ENCODE results near the gene EPS15. TPM values are rescaled to one million over a fixed set of nuclear protein-coding genes. Genes with fewer than 3 reads are reported as not detected.

The EPS15 gene
- total and polyA plus RNA-seq, 9 of the 15 experiments (the other 6 are each of a cell fraction or from before 2014, with no cell fraction given): 23.1 to 69.0 (median 41.7) TPM

DNA sequence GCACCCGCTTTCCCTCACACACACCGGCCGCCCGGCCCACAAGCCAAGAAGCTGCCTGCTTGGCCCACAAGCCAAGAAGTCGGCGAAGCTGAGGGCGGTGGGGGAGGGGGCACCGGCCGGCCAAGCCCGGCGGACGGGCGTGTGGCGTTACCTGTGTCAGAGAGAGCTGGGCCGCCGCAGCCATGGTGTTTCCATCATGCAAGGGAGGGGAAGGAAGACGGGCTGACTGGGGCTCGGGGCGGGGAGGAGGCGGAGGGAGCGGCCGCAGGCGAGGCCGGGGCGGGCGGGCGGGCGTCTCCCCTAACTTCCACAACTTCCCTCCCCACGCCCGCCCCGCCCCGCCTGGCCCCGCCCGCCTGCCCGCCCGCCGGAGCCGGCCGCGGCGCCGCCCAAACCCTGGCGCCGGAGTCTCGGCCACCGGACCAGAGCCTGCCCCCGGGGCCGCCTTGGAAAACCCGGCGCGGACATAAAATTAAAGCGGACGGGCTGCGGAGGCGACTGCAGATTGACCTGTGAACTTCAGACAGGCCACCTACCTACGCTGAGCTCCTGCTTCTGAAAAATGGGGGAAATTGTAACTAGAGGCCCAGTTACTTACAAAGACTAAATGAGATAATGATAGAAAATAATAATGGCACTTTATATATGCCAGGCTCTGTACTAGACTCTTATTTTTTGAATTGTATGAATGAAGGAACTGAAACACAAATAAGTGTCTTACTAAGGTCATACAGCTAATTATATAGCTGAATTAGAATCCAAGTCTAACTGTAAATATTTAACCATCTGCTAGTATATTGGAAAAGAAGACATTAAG, at the start of gene EPS15 (continued):
- TF ChIP-seq, protein P1, sequence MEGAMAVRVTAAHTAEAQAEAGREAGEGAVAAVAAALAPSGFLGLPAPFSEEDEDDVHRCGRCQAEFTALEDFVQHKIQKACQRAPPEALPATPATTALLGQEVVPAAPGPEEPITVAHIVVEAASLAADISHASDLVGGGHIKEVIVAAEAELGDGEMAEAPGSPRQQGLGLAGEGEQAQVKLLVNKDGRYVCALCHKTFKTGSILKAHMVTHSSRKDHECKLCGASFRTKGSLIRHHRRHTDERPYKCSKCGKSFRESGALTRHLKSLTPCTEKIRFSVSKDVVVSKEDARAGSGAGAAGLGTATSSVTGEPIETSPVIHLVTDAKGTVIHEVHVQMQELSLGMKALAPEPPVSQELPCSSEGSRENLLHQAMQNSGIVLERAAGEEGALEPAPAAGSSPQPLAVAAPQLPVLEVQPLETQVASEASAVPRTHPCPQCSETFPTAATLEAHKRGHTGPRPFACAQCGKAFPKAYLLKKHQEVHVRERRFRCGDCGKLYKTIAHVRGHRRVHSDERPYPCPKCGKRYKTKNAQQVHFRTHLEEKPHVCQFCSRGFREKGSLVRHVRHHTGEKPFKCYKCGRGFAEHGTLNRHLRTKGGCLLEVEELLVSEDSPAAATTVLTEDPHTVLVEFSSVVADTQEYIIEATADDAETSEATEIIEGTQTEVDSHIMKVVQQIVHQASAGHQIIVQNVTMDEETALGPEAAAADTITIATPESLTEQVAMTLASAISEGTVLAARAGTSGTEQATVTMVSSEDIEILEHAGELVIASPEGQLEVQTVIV (CRISPR knock-in tag; IDR thresholded peaks at IDR 0.05; ENCODE audit: borderline replicate concordance): no peak
- TF ChIP-seq KHSRP (IDR thresholded peaks at IDR 0.05) (no peak), FOXK2 (conservative IDR thresholded peaks at IDR 0.05 in 1 of 2, IDR thresholded peaks at IDR 0.05 in 1 of 2; ENCODE audit: low read depth in 2 of 2) (peak; percentile 31 to 53; a peak in 2 of 4 replicates), YBX1 (IDR thresholded peaks at IDR 0.05) (no peak), ZFP30 (CRISPR knock-in tag; IDR thresholded peaks at IDR 0.05; ENCODE audit: borderline replicate concordance) (no peak), CBX3 (IDR thresholded peaks at IDR 0.05; ENCODE audit: borderline replicate concordance in 1 of 2, low read length in 2 of 2) (peak in 1 of 2 experiments; percentile 73; a peak in 1 of 3 replicates), U2AF2 (optimal IDR thresholded peaks at IDR 0.05; ENCODE audit: low read depth, low read length) (no peak), KLF16 (IDR thresholded peaks at IDR 0.05) (no peak), HSF4 (CRISPR knock-in tag; IDR thresholded peaks at IDR 0.05; ENCODE audit: borderline replicate concordance) (peak; percentile 59; the same call in 1 of the 2 replicates), ARHGAP35 (IDR thresholded peaks at IDR 0.05; ENCODE audit: partially characterized antibody) (no peak), ZNF165 (CRISPR knock-in tag; IDR thresholded peaks at IDR 0.05; ENCODE audit: borderline replicate concordance) (no peak), HIVEP1 (CRISPR knock-in tag; IDR thresholded peaks at IDR 0.05) (peak; percentile 82; the same call in 1 of the 2 replicates), SP2 (IDR thresholded peaks at IDR 0.05; ENCODE audit: extremely low read depth, low read depth, low read length, poor library complexity, severe bottlenecking) (no peak), EWSR1 (IDR thresholded peaks at IDR 0.05; ENCODE audit: borderline replicate concordance, low read depth, partially characterized antibody) (no peak), TBP (optimal IDR thresholded peaks at IDR 0.05; ENCODE audit: low read depth, low read length) (peak; percentile 59), HNRNPUL1 (IDR thresholded peaks at IDR 0.05; ENCODE audit: low read length) (no peak), ZSCAN32 (CRISPR knock-in tag; IDR thresholded peaks at IDR 0.05) (0 out of 2 replicates have a peak, but pooled peaks have one; percentile 26), EP300 (IDR thresholded peaks at IDR 0.05; ENCODE audit: low read length) (peak; percentile 50; the same call in 1 of the 2 replicates), NFE2 (IDR thresholded peaks at IDR 0.05; ENCODE audit: low read depth) (no peak), BRCA1 (IDR thresholded peaks at IDR 0.05) (no peak), BRCA1 (CRISPR knock-in tag; IDR thresholded peaks at IDR 0.05) (no peak)
- TF ChIP-seq, protein P2, sequence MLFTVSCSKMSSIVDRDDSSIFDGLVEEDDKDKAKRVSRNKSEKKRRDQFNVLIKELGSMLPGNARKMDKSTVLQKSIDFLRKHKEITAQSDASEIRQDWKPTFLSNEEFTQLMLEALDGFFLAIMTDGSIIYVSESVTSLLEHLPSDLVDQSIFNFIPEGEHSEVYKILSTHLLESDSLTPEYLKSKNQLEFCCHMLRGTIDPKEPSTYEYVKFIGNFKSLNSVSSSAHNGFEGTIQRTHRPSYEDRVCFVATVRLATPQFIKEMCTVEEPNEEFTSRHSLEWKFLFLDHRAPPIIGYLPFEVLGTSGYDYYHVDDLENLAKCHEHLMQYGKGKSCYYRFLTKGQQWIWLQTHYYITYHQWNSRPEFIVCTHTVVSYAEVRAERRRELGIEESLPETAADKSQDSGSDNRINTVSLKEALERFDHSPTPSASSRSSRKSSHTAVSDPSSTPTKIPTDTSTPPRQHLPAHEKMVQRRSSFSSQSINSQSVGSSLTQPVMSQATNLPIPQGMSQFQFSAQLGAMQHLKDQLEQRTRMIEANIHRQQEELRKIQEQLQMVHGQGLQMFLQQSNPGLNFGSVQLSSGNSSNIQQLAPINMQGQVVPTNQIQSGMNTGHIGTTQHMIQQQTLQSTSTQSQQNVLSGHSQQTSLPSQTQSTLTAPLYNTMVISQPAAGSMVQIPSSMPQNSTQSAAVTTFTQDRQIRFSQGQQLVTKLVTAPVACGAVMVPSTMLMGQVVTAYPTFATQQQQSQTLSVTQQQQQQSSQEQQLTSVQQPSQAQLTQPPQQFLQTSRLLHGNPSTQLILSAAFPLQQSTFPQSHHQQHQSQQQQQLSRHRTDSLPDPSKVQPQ (CRISPR knock-in tag; IDR thresholded peaks at IDR 0.05; ENCODE audit: borderline replicate concordance): no peak; the same call in 1 of the 2 replicates
- TF ChIP-seq, protein P3, sequence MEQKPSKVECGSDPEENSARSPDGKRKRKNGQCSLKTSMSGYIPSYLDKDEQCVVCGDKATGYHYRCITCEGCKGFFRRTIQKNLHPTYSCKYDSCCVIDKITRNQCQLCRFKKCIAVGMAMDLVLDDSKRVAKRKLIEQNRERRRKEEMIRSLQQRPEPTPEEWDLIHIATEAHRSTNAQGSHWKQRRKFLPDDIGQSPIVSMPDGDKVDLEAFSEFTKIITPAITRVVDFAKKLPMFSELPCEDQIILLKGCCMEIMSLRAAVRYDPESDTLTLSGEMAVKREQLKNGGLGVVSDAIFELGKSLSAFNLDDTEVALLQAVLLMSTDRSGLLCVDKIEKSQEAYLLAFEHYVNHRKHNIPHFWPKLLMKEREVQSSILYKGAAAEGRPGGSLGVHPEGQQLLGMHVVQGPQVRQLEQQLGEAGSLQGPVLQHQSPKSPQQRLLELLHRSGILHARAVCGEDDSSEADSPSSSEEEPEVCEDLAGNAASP (IDR thresholded peaks at IDR 0.05): 0 out of 2 replicates have a peak, but pooled peaks have one; percentile 10

All from K562 (cell line).